Left renal pelvis (tissue), 4 donors: ENCODE results near the gene WNT11. TPM values are rescaled to one million over a fixed set of nuclear protein-coding genes. Genes with fewer than 3 reads are reported as not detected.

ENCODE experiments used
- polyA plus RNA-seq, 4 donors: library from polyadenylated mRNA; unstranded; fragments of 120-200 nt; gene quantifications; one replicate each; pipeline ENCODE4 v1.2.1, GENCODE V29; 2013; ENCODE audit not compliant: insufficient read length in 4 of 4

Gene WNT11
- polyA plus RNA-seq, 4 donors, result 6.3 to 21.3 (median 15.4) TPM

Other genes with a start within 250 kb of the WNT11 start
- 100 to 1,000 TPM in 1 of 4 donors, 10 to 100 TPM in 3; 73.9 to 107 (median 84.5) TPM for gene THAP12, start 174.6 kb upstream of the WNT11 start, polyA plus RNA-seq
- 10 to 100 TPM in 3 of 4 donors, 1 to 10 TPM in 1; 8.0 to 16.8 (median 11.3) TPM for gene GVQW3, start 174.8 kb upstream of the WNT11 start, polyA plus RNA-seq
- gene EMSY, start 238.5 kb upstream of the WNT11 start, polyA plus RNA-seq, result 10 to 100 TPM; 28.6 to 34.7 (median 30.3) TPM